Activated effector memory CD4-positive, alpha-beta T cell treated with anti-CD3 and anti-CD28 coated beads, Interleukin-2, amount 50 U/mL, for 16 hours (primary cell): Measurements from ENCODE around the gene DNAJC6.

ENCODE experiments used
- DNase-seq: peaks from one replicate; pipeline ENCODE4 v3.0.0-alpha.2; 2020

DNAJC6 gene

GRCh38 chr1:65297706-65298105, 11.6 kb upstream of the DNAJC6 start:
- DNase-seq, result no peak

- no peak for DNase-seq
These were observed 10.0 kb upstream of the DNAJC6 start for GRCh38 chr1:65299328-65299727.

- DNase-seq, result no peak
These were observed 501 bp upstream of the DNAJC6 start for GRCh38 chr1:65308781-65309303.

GRCh38 chr1:65310078-65310587, 790 bp downstream of the DNAJC6 start:
- DNase-seq, result no peak

GRCh38 chr1:65311760-65312159, 2.4 kb downstream of the DNAJC6 start:
- DNase-seq, result no peak

- DNase-seq, result no peak
These were observed 6.9 kb downstream of the DNAJC6 start for GRCh38 chr1:65316233-65316632.

- DNase-seq, result no peak
These were observed 8.7 kb downstream of the DNAJC6 start for GRCh38 chr1:65317866-65318653.

- no peak for DNase-seq
These were observed 9.8 kb downstream of the DNAJC6 start for GRCh38 chr1:65319141-65319540.

- DNase-seq, result no peak
These were observed 10.4 kb downstream of the DNAJC6 start for GRCh38 chr1:65319754-65320153.

GRCh38 chr1:65321879-65322278, 12.5 kb downstream of the DNAJC6 start:
- DNase-seq, result no peak

GRCh38 chr1:65323246-65323645, 13.9 kb downstream of the DNAJC6 start:
- DNase-seq, result no peak

- no peak for DNase-seq
These were observed 20.7 kb downstream of the DNAJC6 start for GRCh38 chr1:65330021-65330420.

- no peak for DNase-seq
These were observed 21.5 kb downstream of the DNAJC6 start for GRCh38 chr1:65330822-65331221.

- no peak for DNase-seq
These were observed 23.5 kb downstream of the DNAJC6 start for GRCh38 chr1:65332821-65333220.

- DNase-seq, result no peak
These were observed 24.7 kb downstream of the DNAJC6 start for GRCh38 chr1:65334081-65334480.

- no peak for DNase-seq
These were observed 30.6 kb downstream of the DNAJC6 start for GRCh38 chr1:65339866-65340468.

- no peak for DNase-seq
These were observed 32.0 kb downstream of the DNAJC6 start for GRCh38 chr1:65341381-65341780.

GRCh38 chr1:65343286-65343685, 33.9 kb downstream of the DNAJC6 start:
- no peak for DNase-seq

- no peak for DNase-seq
These were observed 35.0 kb downstream of the DNAJC6 start for GRCh38 chr1:65344171-65344814.

GRCh38 chr1:65346190-65346589, 36.8 kb downstream of the DNAJC6 start:
- no peak for DNase-seq

GRCh38 chr1:65355031-65355712, 45.8 kb downstream of the DNAJC6 start:
- no peak for DNase-seq

GRCh38 chr1:65357291-65357960, 48.1 kb downstream of the DNAJC6 start:
- no peak for DNase-seq

- DNase-seq, result no peak
These were observed 50.5 kb downstream of the DNAJC6 start for GRCh38 chr1:65359888-65360287.
